ENCODE measurements around the gene RPS6KB1.
"Not testable (repeated sequence)": the region's sequence is repeated elsewhere in the genome, so short reads cannot be mapped to it uniquely, and the experiment has no call there.

Gene RPS6KB1

DNA sequence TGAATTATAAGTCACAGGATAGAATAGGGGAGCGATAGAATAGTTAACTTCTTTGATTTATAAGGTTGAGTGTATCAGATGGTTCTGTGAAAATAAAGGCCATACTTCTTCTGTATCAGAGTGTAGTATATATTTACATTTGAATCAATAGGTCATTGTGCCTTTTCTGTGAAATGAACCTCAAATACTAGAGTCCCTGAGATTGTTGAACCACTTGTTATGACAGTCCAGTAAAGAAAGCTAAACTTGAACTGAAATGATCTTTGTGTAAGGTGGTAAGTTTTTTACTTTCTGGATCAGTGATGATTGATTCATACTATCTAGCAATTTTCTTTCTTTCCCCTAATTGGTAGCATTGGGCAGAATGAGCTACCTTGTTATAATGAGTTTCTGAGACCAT, 40.4 kb downstream of the RPS6KB1 start:
- H3K4me3 ChIP-seq (IDR thresholded peaks at IDR 0.05; ENCODE audit: insufficient read depth, low read depth, low read length); H4K20me1 ChIP-seq (ENCODE audit: insufficient read depth); H3K36me3 ChIP-seq (ENCODE audit: insufficient read depth): not testable (repeated sequence)

GRCh38 chr17:59940697-59941096, 47.8 kb downstream of the RPS6KB1 start:
- not testable (repeated sequence) for H4K20me1 ChIP-seq (ENCODE audit: insufficient read depth); H3K36me3 ChIP-seq (ENCODE audit: insufficient read depth); H3K27me3 ChIP-seq (ENCODE audit: insufficient read depth, low read depth); H2AFZ ChIP-seq (ENCODE audit: low read depth); H3K4me3 ChIP-seq (IDR thresholded peaks at IDR 0.05; ENCODE audit: insufficient read depth, low read depth, low read length); H3K27ac ChIP-seq; H3K4me2 ChIP-seq; H3K79me2 ChIP-seq (ENCODE audit: insufficient read depth, low read depth); H3K9ac ChIP-seq
- peaks cover 31% of the 10 kb centered on the region for H3K4me1 ChIP-seq (ENCODE audit: low read depth, poor library complexity, severe bottlenecking)

More for the DNA sequence above, 40.4 kb downstream of the RPS6KB1 start:
- not testable (repeated sequence) for H3K79me2 ChIP-seq (ENCODE audit: insufficient read depth, low read depth); H3K4me2 ChIP-seq; H2AFZ ChIP-seq (ENCODE audit: low read depth); H3K9ac ChIP-seq; H3K27ac ChIP-seq; H3K27me3 ChIP-seq (ENCODE audit: insufficient read depth, low read depth)
- H3K4me1 ChIP-seq (ENCODE audit: low read depth, poor library complexity, severe bottlenecking), result peaks cover 13% of the 10 kb centered on the region

DNA sequence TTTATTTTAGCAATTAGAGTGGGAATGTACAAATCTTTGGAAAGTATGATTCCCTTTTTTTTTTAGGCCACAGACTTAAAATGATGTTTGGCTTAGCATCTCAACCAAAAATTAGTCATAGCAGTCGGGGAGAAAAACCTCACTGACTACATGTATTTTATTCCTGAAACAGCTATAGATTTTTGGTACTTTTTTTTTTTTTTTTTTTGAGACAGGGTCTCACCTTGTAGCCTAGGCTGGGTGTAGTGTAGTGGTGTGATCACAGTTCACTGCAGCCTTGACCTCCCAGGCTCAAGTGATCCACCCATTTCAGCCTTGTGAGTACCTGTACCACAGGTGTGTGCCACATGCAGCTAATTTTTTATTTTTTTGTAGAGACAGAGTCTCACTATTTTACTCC, 48.2 kb downstream of the RPS6KB1 start:
- Histone ChIP-seq H3K4me3 (IDR thresholded peaks at IDR 0.05; ENCODE audit: insufficient read depth, low read depth, low read length) (no peak overlapping the region), H3K4me2 (no peak overlapping the region), H2AFZ (ENCODE audit: low read depth) (no peak overlapping the region), H3K27me3 (ENCODE audit: insufficient read depth, low read depth) (no peaks in the 10 kb centered on the region), H3K27ac (no peak overlapping the region), H3K4me1 (ENCODE audit: low read depth, poor library complexity, severe bottlenecking) (peaks cover 31% of the 10 kb centered on the region), H4K20me1 (ENCODE audit: insufficient read depth) (no peaks in the 10 kb centered on the region), H3K9ac (no peak overlapping the region), H3K36me3 (ENCODE audit: insufficient read depth) (peaks cover 12% of the 10 kb centered on the region; the same call in 1 of the 2 replicates), H3K79me2 (ENCODE audit: insufficient read depth, low read depth) (no peaks in the 10 kb centered on the region)
- no peak for TF ChIP-seq CTCF (conservative IDR thresholded peaks at IDR 0.05; ENCODE audit: low read depth, low read length)

- H3K9ac ChIP-seq; H3K4me2 ChIP-seq; H4K20me1 ChIP-seq (ENCODE audit: insufficient read depth); H3K27me3 ChIP-seq (ENCODE audit: insufficient read depth, low read depth); H3K27ac ChIP-seq; H3K4me3 ChIP-seq (IDR thresholded peaks at IDR 0.05; ENCODE audit: insufficient read depth, low read depth, low read length); H2AFZ ChIP-seq (ENCODE audit: low read depth); H3K79me2 ChIP-seq (ENCODE audit: insufficient read depth, low read depth): not testable (repeated sequence)
- H3K36me3 ChIP-seq (ENCODE audit: insufficient read depth), result peaks cover 11% of the 10 kb centered on the region; the same call in 1 of the 2 replicates
- peaks cover 16% of the 10 kb centered on the region for H3K4me1 ChIP-seq (ENCODE audit: low read depth, poor library complexity, severe bottlenecking)
Observed at GRCh38 chr17:59946433-59946832, 53.5 kb downstream of the RPS6KB1 start.

DNA sequence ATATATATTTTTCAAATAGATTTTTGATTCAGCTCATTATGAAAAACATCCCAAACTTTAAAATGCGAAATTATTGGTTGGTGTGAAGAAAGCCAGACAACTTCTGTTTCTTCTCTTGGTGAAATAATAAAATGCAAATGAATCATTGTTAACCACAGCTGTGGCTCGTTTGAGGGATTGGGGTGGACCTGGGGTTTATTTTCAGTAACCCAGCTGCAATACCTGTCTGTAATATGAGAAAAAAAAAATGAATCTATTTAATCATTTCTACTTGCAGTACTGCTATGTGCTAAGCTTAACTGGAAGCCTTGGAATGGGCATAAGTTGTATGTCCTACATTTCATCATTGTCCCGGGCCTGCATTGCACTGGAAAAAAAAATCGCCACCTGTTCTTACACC, 54.4 kb downstream of the RPS6KB1 start:
- H3K4me3 ChIP-seq (IDR thresholded peaks at IDR 0.05; ENCODE audit: insufficient read depth, low read depth, low read length); H4K20me1 ChIP-seq (ENCODE audit: insufficient read depth); H3K27me3 ChIP-seq (ENCODE audit: insufficient read depth, low read depth); H3K9ac ChIP-seq; H3K4me2 ChIP-seq; H2AFZ ChIP-seq (ENCODE audit: low read depth); H3K79me2 ChIP-seq (ENCODE audit: insufficient read depth, low read depth); H3K36me3 ChIP-seq (ENCODE audit: insufficient read depth): not testable (repeated sequence)
- Histone ChIP-seq H3K27ac (0 out of 2 replicates have a peak overlapping the region, but pooled peaks have one; percentile 9), H3K4me1 (ENCODE audit: low read depth, poor library complexity, severe bottlenecking) (peaks cover 16% of the 10 kb centered on the region)

GRCh38 chr17:59950049-59950448, 57.1 kb downstream of the RPS6KB1 start:
- no peaks in the 10 kb centered on the region for H4K20me1 ChIP-seq (ENCODE audit: insufficient read depth)
- H2AFZ ChIP-seq (ENCODE audit: low read depth), result no peak overlapping the region
- no peak overlapping the region for H3K27ac ChIP-seq
- no peaks in the 10 kb centered on the region for H3K27me3 ChIP-seq (ENCODE audit: insufficient read depth, low read depth)
- no peaks in the 10 kb centered on the region for H3K79me2 ChIP-seq (ENCODE audit: insufficient read depth, low read depth)
- no peak for TF ChIP-seq CTCF (conservative IDR thresholded peaks at IDR 0.05; ENCODE audit: low read depth, low read length)
- no peak overlapping the region for H3K4me3 ChIP-seq (IDR thresholded peaks at IDR 0.05; ENCODE audit: insufficient read depth, low read depth, low read length)
- no peak overlapping the region for H3K4me2 ChIP-seq
- no peak overlapping the region for H3K9ac ChIP-seq
- peaks cover 16% of the 10 kb centered on the region for H3K4me1 ChIP-seq (ENCODE audit: low read depth, poor library complexity, severe bottlenecking)
- H3K36me3 ChIP-seq (ENCODE audit: insufficient read depth), result peaks cover 5% of the 10 kb centered on the region; the same call in 1 of the 2 replicates

All from KMS-11 (cell line).